ENCODE data around the gene ULK2.

DNA sequence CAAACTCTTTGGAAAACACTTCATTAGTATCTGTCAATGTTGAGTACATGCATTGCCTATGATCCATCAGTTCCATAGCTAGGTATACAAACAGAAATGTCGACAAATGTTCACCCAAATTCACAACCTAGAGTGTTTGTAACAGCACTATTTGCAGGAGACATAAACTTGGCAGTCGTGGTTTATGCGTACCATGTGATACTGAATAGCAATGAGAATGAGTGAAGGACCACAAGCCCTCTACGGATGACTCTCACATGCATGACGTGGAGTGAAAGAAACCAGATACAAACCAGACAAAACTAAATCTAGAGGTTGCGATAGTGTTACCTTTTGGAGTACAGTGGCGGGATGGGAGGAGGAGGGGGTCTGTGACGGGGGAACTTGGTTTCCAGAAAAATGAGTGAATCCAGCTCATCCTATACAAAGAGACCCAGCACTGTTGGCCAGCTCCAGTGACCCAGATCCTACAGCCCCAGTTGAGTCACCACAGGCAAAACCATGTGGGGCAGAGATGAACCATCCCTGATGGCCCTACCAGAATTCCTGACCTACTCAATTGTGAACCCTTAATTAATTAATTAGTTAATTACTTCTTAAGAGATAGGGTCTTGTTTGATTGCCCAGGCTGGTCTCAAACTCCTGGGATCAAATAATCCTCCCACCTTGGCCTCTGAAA, 15.9 kb upstream of the ULK2 start:
- TF ChIP-seq CTCF (IDR thresholded peaks at IDR 0.05; ENCODE audit: poor library complexity, severe bottlenecking) (no peak), EZH2 (IDR thresholded peaks at IDR 0.05; ENCODE audit: borderline replicate concordance, insufficient read depth, low read length, poor library complexity, severe bottlenecking) (no peak), RAD21 (conservative IDR thresholded peaks at IDR 0.05) (no peak), MXI1 (conservative IDR thresholded peaks at IDR 0.05; ENCODE audit: poor library complexity, severe bottlenecking) (no peak), REST (IDR thresholded peaks at IDR 0.05; ENCODE audit: borderline replicate concordance) (no peak), POLR2AphosphoS5 (IDR thresholded peaks at IDR 0.05) (no peak), TAF1 (IDR thresholded peaks at IDR 0.05; ENCODE audit: low read depth) (no peak)

Measured in neural cell (in vitro differentiated cells).